Measurements from ENCODE around the gene PSD2. TPM values are rescaled to one million over a fixed set of nuclear protein-coding genes. Genes with fewer than 3 reads are reported as not detected.

Gene PSD2
- total and polyA plus RNA-seq, 11 donors, result 0.04 to 0.11 (median 0.04) TPM; not detected in 8

GRCh38 chr5:139842321-139842720, 46.7 kb downstream of the PSD2 start:
- Histone ChIP-seq H3K36me3 (no peaks in the 10 kb centered on the region), H3K27ac (no peak overlapping the region), H3K9me3 (no peaks in the 10 kb centered on the region), H3K27me3 (peaks cover 0 to 9% (median 0%) of the 10 kb centered on the region in 9 donors), H3K4me1 (peaks cover 0 to 11% (median 5%) of the 10 kb centered on the region in 12 donors), H3K4me3 (no peak overlapping the region)
- ATAC-seq (no peak), DNase-seq (no peak)
- 87 to 94% (median 90%) methylated on average over 7 of the region's 7 CpGs for WGBS, 4 donors
- TF ChIP-seq POLR2A (IDR thresholded peaks at IDR 0.05), result no peak
- no peak for TF ChIP-seq CTCF (IDR thresholded peaks at IDR 0.05)
- intact Hi-C loops (cut with DNase I), result loop anchor here in 3 of 10 donors (5.0 to 10.0 kb wide), 2 partner anchors 55 to 208 kb away; no protein-coding TSS in a partner anchor

DNA sequence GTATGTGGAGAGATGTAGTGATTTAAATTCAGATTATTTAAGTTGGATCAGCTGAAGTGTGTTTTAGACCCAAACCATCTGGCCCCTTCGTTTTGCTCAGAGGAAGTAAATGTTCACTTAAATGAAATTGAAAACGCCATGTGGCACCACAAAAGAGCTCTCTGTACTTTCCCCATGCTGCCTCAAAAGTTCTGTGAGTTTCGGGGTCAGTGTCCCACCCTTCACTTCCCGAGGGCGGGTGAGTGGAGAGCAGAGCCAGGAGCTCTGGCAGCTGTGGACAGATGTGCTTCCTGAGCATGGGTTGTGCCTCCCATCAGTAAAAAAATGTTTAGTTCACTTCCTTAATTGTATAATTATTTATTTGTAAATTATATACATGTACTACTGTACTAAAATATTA, 48.4 kb downstream of the PSD2 start:
- Histone ChIP-seq H3K9me3 (no peaks in the 10 kb centered on the region), H3K4me1 (peaks cover 0 to 18% (median 7%) of the 10 kb centered on the region in 12 donors), H3K36me3 (no peaks in the 10 kb centered on the region), H3K27ac (no peak overlapping the region), H3K4me3 (no peak overlapping the region), H3K27me3 (peaks cover 0 to 9% (median 0%) of the 10 kb centered on the region in 9 donors)
- ATAC-seq, result no peak
- intact Hi-C loops (cut with DNase I), result loop anchor here in 6 of 10 donors (1.0 to 10.0 kb wide), 4 partner anchors 57 to 209 kb away; no protein-coding TSS in a partner anchor
- no peak for TF ChIP-seq CTCF (IDR thresholded peaks at IDR 0.05)
- TF ChIP-seq POLR2A (IDR thresholded peaks at IDR 0.05), result no peak
- no peak for DNase-seq
- WGBS, 4 donors, result 46 to 54% (median 49%) methylated on average over 5 of the region's 5 CpGs

DNA sequence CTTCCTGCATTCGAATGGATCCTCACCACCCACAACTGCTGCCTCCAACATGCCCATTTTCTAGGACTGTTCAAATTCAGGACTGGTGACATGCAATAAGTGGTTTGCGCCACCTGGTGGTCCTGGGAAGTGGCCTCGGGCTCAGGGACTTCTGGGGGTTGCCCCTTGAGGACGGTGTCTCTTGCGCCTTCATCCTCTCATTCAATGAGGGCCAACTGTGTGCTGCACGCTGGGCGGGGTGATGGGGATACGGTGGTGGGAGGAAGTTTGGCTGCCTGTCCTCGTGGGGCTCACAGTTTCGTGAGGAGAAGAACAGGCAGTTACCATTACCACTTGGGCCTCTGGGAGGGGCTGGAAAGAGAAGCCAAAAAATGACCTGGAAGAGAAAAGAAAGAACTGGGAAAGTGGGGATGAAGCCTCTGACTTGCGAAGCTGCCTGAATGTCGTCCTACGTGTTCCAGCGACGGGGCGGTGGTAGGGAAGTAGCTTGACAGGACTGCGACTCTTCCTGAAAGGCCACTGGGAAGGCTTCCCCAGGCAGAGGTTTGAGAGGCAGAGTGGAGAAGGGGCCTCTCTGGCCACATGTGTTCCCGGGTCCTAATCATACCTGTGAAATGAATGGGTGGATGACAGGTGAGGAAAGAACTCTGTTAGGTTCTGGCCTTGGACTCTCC, 49.0 kb downstream of the PSD2 start:
- Histone ChIP-seq H3K9me3 (no peaks in the 10 kb centered on the region), H3K27me3 (peaks cover 0 to 9% (median 0%) of the 10 kb centered on the region in 9 donors), H3K4me1 (peaks cover 0 to 25% (median 9%) of the 10 kb centered on the region in 12 donors), H3K36me3 (no peaks in the 10 kb centered on the region), H3K27ac (no peak overlapping the region), H3K4me3 (no peak overlapping the region)
- ATAC-seq (peak in 2 of 4 donors; percentile 33 to 45), DNase-seq (peak; percentile 56 to 81 (median 70))
- 53 to 58% (median 54%) methylated on average over 18 of the region's 18 CpGs for WGBS, 4 donors
- TF ChIP-seq CTCF (IDR thresholded peaks at IDR 0.05) (peak; percentile 49 to 78 (median 66)), POLR2A (IDR thresholded peaks at IDR 0.05) (no peak)
- intact Hi-C loops (cut with DNase I), result loop anchor here (1.0 to 10.0 kb wide), 5 partner anchors 57 to 327 kb away; no protein-coding TSS in a partner anchor

All from heart left ventricle (tissue), 16 donors.